Measurements from ENCODE around the gene HMGA1. TPM values are rescaled to one million over a fixed set of nuclear protein-coding genes. Genes with fewer than 3 reads are reported as not detected.

Gene HMGA1, protein sequence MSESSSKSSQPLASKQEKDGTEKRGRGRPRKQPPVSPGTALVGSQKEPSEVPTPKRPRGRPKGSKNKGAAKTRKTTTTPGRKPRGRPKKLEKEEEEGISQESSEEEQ
- 10 to 100 TPM; 19.9 to 91.5 (median 58.9) TPM for total RNA-seq

DNA sequence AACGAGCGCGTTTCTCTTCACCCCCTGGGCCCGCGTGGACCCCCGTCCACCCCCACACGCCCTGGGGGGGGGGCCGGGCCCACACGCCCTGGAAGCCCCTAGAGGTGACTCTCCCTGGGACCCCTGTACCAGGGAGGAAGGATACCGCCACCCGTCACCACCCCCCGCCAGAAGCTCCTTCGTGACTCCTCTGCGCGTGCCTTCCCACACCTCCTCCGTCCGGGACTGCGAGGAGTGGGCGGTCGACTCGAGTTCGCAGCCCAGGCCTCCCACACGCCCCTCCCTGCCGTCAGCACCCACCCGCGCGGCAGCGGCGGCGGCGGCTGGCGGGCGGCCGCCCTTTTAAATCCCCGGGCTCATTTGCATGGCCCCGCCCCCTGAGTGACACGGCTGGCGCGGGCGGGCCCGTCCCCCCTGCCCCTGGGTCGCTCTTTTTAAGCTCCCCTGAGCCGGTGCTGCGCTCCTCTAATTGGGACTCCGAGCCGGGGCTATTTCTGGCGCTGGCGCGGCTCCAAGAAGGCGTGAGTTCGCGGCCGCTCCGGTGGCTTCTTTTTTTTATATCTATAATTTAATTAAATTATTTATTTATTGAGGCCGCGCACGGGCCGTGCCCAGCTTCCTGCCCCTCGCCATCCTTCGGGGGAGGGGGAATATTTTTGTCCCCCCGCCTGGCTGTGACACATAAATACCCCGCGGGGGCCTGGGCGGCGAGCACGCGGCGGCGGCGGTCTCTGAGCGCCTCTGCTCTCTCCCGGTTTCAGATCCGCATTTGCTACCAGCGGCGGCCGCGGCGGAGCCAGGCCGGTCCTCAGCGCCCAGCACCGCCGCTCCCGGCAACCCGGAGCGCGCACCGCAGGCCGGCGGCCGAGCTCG lies at the start of gene HMGA1:
HMGA1 (plus strand) TSS at position 431 of the 873 bp plus-strand sequence. CDS start 3,908 bp downstream, outside the sequence.
- TF ChIP-seq POLR2AphosphoS5 (IDR thresholded peaks at IDR 0.05) (peak; percentile 85 to 96), EP300 (IDR thresholded peaks at IDR 0.05) (peak in 1 of 4 donors; percentile 48), POLR2A (IDR thresholded peaks at IDR 0.05) (peak in 3 of 4 donors; percentile 95 to 99 (median 95))
- TF ChIP-seq, protein P1, sequence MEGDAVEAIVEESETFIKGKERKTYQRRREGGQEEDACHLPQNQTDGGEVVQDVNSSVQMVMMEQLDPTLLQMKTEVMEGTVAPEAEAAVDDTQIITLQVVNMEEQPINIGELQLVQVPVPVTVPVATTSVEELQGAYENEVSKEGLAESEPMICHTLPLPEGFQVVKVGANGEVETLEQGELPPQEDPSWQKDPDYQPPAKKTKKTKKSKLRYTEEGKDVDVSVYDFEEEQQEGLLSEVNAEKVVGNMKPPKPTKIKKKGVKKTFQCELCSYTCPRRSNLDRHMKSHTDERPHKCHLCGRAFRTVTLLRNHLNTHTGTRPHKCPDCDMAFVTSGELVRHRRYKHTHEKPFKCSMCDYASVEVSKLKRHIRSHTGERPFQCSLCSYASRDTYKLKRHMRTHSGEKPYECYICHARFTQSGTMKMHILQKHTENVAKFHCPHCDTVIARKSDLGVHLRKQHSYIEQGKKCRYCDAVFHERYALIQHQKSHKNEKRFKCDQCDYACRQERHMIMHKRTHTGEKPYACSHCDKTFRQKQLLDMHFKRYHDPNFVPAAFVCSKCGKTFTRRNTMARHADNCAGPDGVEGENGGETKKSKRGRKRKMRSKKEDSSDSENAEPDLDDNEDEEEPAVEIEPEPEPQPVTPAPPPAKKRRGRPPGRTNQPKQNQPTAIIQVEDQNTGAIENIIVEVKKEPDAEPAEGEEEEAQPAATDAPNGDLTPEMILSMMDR (IDR thresholded peaks at IDR 0.05): peak in 1 of 6 experiments; percentile 7

DNA sequence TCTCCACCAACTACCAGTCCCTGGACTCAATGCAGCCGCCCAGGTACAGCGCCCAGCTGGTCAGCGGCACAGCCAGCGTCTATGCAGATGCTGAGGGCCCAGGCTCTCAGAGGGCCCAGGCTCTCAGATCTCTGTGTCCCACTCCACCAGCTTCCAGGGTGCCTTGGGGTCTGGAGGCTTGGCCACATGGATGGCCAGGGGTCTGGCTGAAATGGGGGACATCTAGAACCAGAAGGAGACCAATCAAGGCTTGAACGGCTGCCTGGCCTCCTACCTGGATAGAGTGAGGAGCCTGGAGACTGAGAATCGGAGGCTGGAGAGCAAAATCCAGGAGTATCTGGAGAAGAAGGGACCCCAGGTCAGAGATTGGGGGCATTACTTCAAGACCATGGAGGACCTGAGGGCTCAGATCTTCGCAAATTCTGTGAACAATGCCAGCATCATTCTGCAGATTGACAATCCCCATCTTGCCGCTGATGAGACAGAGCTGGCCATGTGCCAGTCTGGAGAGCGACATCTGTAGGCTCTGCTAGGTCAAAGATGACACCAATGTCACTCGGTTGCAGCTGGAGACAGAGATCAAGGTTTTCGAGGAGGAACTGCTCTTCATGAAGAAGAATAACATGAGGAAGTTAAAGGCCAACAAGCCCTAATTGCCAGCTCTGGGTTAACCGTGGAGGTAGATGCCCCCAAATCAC lies 46.7 kb upstream of the HMGA1 start:
- DNase-seq (peak in 1 of 2 donors; percentile 31), ATAC-seq (ENCODE audit: low FRiP score in 2 of 2) (peak in 1 of 2 donors; percentile 44)
- H3K4me3 ChIP-seq: no peak overlapping the region
- H3K36me3 ChIP-seq: no peaks in the 10 kb centered on the region
- H3K27ac ChIP-seq: no peak overlapping the region
- no peaks in the 10 kb centered on the region for H3K9me3 ChIP-seq
- no peaks in the 10 kb centered on the region for H3K4me1 ChIP-seq
- WGBS, 2 donors: 75 to 79% methylated on average over 5 to 12 of the region's 12 CpGs
- no peaks in the 10 kb centered on the region for H3K27me3 ChIP-seq
- no peak for TF ChIP-seq POLR2A (IDR thresholded peaks at IDR 0.05)
- TF ChIP-seq, protein P1 (IDR thresholded peaks at IDR 0.05): no peak
- TF ChIP-seq POLR2AphosphoS5 (IDR thresholded peaks at IDR 0.05): no peak
- TF ChIP-seq EP300 (IDR thresholded peaks at IDR 0.05): no peak

More for the DNA sequence above, at the start of gene HMGA1:
- no peaks in the 10 kb centered on the region for H3K9me3 ChIP-seq
- peaks cover 16 to 32% (median 20%) of the 10 kb centered on the region in 4 donors for H3K4me1 ChIP-seq
- peak; percentile 91 to 96 for DNase-seq
- 0 to 2% methylated on average over 30 to 73 of the region's 91 CpGs for WGBS, 2 donors
- peak within 1 kb of the TSS; percentile 75 to 89 (median 81) for H3K4me3 ChIP-seq
- peak; percentile 90 to 91 for ATAC-seq (ENCODE audit: low FRiP score in 2 of 2)
- H3K36me3 ChIP-seq: peaks cover 0 to 8% (median 3%) of the 10 kb centered on the region in 4 donors
- H3K27me3 ChIP-seq: no peaks in the 10 kb centered on the region
- H3K27ac ChIP-seq: peak within 1 kb of the TSS; percentile 88 to 94 (median 94)

DNA sequence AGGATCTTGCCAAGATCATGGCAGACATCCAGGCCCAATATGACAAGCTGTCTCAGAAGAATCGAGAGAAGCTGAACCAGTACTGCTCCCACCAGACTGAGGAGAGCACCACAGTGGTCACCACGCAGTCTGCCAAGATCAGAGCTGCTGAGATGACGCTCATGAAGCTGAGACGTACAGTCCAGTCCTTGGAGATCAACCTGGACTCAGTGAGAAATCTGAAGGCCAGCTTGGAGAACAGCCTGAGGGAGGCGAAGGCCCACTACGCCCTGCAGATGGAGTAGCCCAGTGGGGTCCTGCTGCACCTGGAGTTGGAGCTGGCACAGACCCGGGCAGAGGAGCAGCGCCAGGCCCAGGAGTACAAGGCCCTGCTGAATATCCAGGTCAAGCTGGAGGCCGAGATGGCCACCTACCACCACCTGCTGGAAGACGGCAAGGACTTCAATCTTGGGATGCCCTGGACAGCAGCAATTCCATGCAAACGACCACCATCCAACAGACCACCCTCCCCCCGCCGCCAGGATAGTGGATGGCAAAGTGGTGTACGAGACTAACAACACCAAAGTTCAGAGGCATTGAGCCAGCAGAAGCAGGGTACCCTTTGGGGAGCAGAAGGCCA lies 46.1 kb upstream of the HMGA1 start:
- ATAC-seq (ENCODE audit: low FRiP score in 2 of 2): no peak
- 66 to 86% methylated on average over 10 to 14 of the region's 14 CpGs for WGBS, 2 donors
- Histone ChIP-seq H3K27ac (no peak overlapping the region), H3K36me3 (no peaks in the 10 kb centered on the region), H3K9me3 (no peaks in the 10 kb centered on the region), H3K4me3 (no peak overlapping the region), H3K4me1 (no peaks in the 10 kb centered on the region), H3K27me3 (no peaks in the 10 kb centered on the region)
- DNase-seq: no peak
- TF ChIP-seq POLR2AphosphoS5 (IDR thresholded peaks at IDR 0.05) (no peak), POLR2A (IDR thresholded peaks at IDR 0.05) (no peak), EP300 (IDR thresholded peaks at IDR 0.05) (no peak)
- TF ChIP-seq, protein P1 (IDR thresholded peaks at IDR 0.05): no peak

DNA sequence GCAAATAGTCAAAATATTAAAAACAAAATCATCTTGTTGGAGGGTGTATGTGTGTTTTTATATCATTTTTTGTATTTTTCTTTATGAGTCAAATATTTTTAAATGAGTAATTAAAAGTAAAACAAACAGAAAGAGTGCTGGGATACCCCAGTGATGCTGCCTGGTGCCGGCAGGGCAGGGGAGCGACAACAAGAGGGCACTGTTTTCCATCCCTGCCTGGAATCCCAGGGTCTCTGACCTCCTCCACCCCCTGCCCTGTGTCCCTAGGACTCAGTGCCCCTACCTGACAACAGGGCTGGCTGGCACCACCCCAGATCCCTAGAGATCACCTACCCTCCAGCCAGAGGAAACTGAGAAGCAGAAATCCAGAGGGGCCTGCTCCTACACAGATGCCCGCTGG lies 41.9 kb upstream of the HMGA1 start:
- 87 to 98% methylated on average over 3 of the region's 3 CpGs for WGBS, 2 donors
- ATAC-seq (ENCODE audit: low FRiP score in 2 of 2) (no peak), DNase-seq (no peak)
- Histone ChIP-seq H3K36me3 (no peaks in the 10 kb centered on the region), H3K27ac (no peak overlapping the region), H3K4me1 (peaks cover 0 to 13% (median 7%) of the 10 kb centered on the region in 4 donors), H3K9me3 (no peaks in the 10 kb centered on the region), H3K27me3 (no peaks in the 10 kb centered on the region), H3K4me3 (no peak overlapping the region)
- TF ChIP-seq, protein P1 (IDR thresholded peaks at IDR 0.05): no peak
- TF ChIP-seq EP300 (IDR thresholded peaks at IDR 0.05) (no peak), POLR2AphosphoS5 (IDR thresholded peaks at IDR 0.05) (no peak), POLR2A (IDR thresholded peaks at IDR 0.05) (no peak)

Data from upper lobe of left lung (tissue), 6 donors.